D721Med (cell line): ENCODE data around the gene LSM4.

Source experiments
- DNase-seq: peaks from one replicate; pipeline ENCODE4 v3.0.0; 2011; ENCODE audit warnings: low spot score; ENCODE audit not compliant: insufficient read length
- FAIRE-seq: peaks from 2 replicates; lab custom pipeline; 2011; peaks lifted over from hg19 to GRCh38; lab: Jason Lieb, UNC
- CTCF ChIP-seq: IDR thresholded peaks from 2 replicates; pipeline ENCODE4 v1.5.1; 2012; ENCODE audit warnings: mild to moderate bottlenecking, control low read depth; ENCODE audit not compliant: insufficient read depth; ENCODE audit errors: missing control alignments

The LSM4 gene

GRCh38 chr19:18264971-18265540 is 57.8 kb downstream of the LSM4 start:
- TF ChIP-seq CTCF: no peak
- no peak for FAIRE-seq
- DNase-seq: no peak

GRCh38 chr19:18264137-18264854 is 58.6 kb downstream of the LSM4 start:
- FAIRE-seq: no peak

GRCh38 chr19:18263324-18264136 is 59.3 kb downstream of the LSM4 start:
- DNase-seq: no peak
- TF ChIP-seq CTCF: no peak
- no peak for FAIRE-seq

More at GRCh38 chr19:18264137-18264854, 58.6 kb downstream of the LSM4 start:
- DNase-seq: no peak
- TF ChIP-seq CTCF: no peak

- no peak for DNase-seq
- no peak for TF ChIP-seq CTCF
- no peak for FAIRE-seq
Measured at GRCh38 chr19:18262917-18263316, 60.0 kb downstream of the LSM4 start.

- DNase-seq (no peak), FAIRE-seq (no peak)
- no peak for TF ChIP-seq CTCF
Measured at GRCh38 chr19:18262144-18262543, 60.7 kb downstream of the LSM4 start.

- no peak for FAIRE-seq
- TF ChIP-seq CTCF: no peak
- DNase-seq: no peak
Measured at GRCh38 chr19:18261474-18261873, 61.4 kb downstream of the LSM4 start.
